IMR-90 (cell line): ENCODE measurements around the gene DGKQ. TPM values are rescaled to one million over a fixed set of nuclear protein-coding genes. Genes with fewer than 3 reads are reported as not detected.
A peak's percentile ranks its signal among the peaks of the same experiment; 100 is the strongest.

Source experiments
- ATAC-seq: fragments of 200-7000 bp; cut with Tn5 transposase; 2 replicates; pipeline ENCODE4 v1.9.1; 2020; ENCODE audit warnings: low read depth, mild to moderate bottlenecking, moderate library complexity
- BruUV-seq: library from RNA; stranded (reverse); fragments of 400-500 nt; replicated peaks from 2 replicates; lab custom pipeline; 2021; lab: Mats Ljungman, UMichigan
- CTCF ChIA-PET: fragments of 300-600 bp; formaldehyde crosslinking; extraction: SDS; loops from one replicate; lab custom pipeline; 2021; ENCODE audit warnings: antibody characterized with exemption; lab: Yijun Ruan, JAX
- POLR2A ChIA-PET: fragments of 300-600 bp; sonication (Branson Sonifier 250); formaldehyde crosslinking; loops from one replicate; lab custom pipeline; 2022; ENCODE audit warnings: antibody characterized with exemption; ENCODE audit not compliant: unreplicated experiment; lab: Charles Lee
- DNase-seq: peaks from one replicate; pipeline ENCODE4 v3.0.0; 2013
- H2AFZ ChIP-seq: replicated peaks from 2 replicates; pipeline ENCODE3; 2013; ENCODE audit warnings: low read length, mild to moderate bottlenecking; ENCODE audit not compliant: poor library complexity
- H2AK5ac ChIP-seq: 2 replicates; pipeline ENCODE4 v1.6.1; 2013; ENCODE audit warnings: low read depth, low read length, inconsistent platforms
- H2AK9ac ChIP-seq: replicated peaks from 2 replicates; pipeline ENCODE3; 2013; ENCODE audit warnings: mild to moderate bottlenecking, low read depth, low read length, moderate library complexity; ENCODE audit not compliant: poor library complexity
- H2BK120ac ChIP-seq: 2 replicates; pipeline ENCODE4 v1.6.1; 2013; ENCODE audit warnings: low read depth, low read length, inconsistent platforms
- H2BK15ac ChIP-seq: 3 replicates; pipeline ENCODE4 v1.6.1; 2013; ENCODE audit warnings: low read depth, low read length, inconsistent platforms
- H2BK20ac ChIP-seq: 2 replicates; pipeline ENCODE4 v1.6.1; 2013; ENCODE audit warnings: low read depth, mild to moderate bottlenecking, inconsistent platforms, low read length, moderate library complexity
- H2BK5ac ChIP-seq: 2 replicates; pipeline ENCODE4 v1.6.1; 2013; ENCODE audit warnings: mild to moderate bottlenecking, low read depth, low read length, inconsistent platforms; ENCODE audit not compliant: poor library complexity, severe bottlenecking
- H3K14ac ChIP-seq: replicated peaks from 2 replicates; pipeline ENCODE4 v1.6.1; 2013; ENCODE audit warnings: low read depth, low read length, inconsistent platforms
- H3K18ac ChIP-seq: 2 replicates; pipeline ENCODE4 v1.6.1; 2013; ENCODE audit warnings: low read depth, low read length, control low read depth
- H3K23ac ChIP-seq: 2 replicates; pipeline ENCODE4 v1.6.1; 2013; ENCODE audit warnings: low read depth, low read length, inconsistent platforms
- H3K27ac ChIP-seq: 2 replicates; pipeline ENCODE4 v1.5.1; 2013; ENCODE audit warnings: mild to moderate bottlenecking, control low read depth, low read length; ENCODE audit not compliant: insufficient read depth
- H3K27me3 ChIP-seq: 2 replicates; pipeline ENCODE4 v1.6.1; 2013; ENCODE audit warnings: low read length; ENCODE audit not compliant: control insufficient read depth, insufficient read depth
- H3K36me3 ChIP-seq: 2 replicates; pipeline ENCODE4 v1.6.1; 2013; ENCODE audit warnings: low read length, mixed read lengths; ENCODE audit not compliant: control insufficient read depth, insufficient read depth
- H3K4ac ChIP-seq: 2 replicates; pipeline ENCODE4 v1.6.1; 2013; ENCODE audit warnings: low read depth, low read length, inconsistent platforms
- H3K4me1 ChIP-seq: 2 replicates; pipeline ENCODE4 v1.6.1; 2013; ENCODE audit warnings: low read length, mixed read lengths; ENCODE audit not compliant: control insufficient read depth, insufficient read depth
- H3K4me2 ChIP-seq: 2 replicates; pipeline ENCODE4 v1.6.1; 2013; ENCODE audit warnings: low read depth, mild to moderate bottlenecking, control low read depth, low read length, moderate library complexity
- H3K4me3 ChIP-seq: 2 replicates; pipeline ENCODE4 v1.5.1; 2013; ENCODE audit warnings: low read depth, mild to moderate bottlenecking, control low read depth, low read length, moderate library complexity; ENCODE audit not compliant: insufficient read depth
- H3K56ac ChIP-seq: 2 replicates; pipeline ENCODE4 v1.6.1; 2013; ENCODE audit warnings: low read length, inconsistent platforms; ENCODE audit not compliant: insufficient read depth; ENCODE audit errors: extremely low read depth
- H3K79me1 ChIP-seq, 2 experiments: 2 replicates each; pipeline ENCODE4 v1.6.1; 2013; ENCODE audit warnings: low read length in 2 of 2, inconsistent platforms in 1 of 2, low read depth in 1 of 2
- H3K9ac ChIP-seq: 2 replicates; pipeline ENCODE4 v1.6.1; 2013; ENCODE audit warnings: low read depth, low read length, control low read depth
- H3K9me1 ChIP-seq: 2 replicates; pipeline ENCODE4 v1.6.1; 2013; ENCODE audit warnings: low read length, inconsistent platforms; ENCODE audit not compliant: insufficient read depth
- H3K9me3 ChIP-seq: 2 replicates; pipeline ENCODE4 v1.6.1; 2013; ENCODE audit warnings: low read length; ENCODE audit not compliant: control insufficient read depth, insufficient read depth
- H4K20me1 ChIP-seq: 2 replicates; pipeline ENCODE4 v1.6.1; 2013; ENCODE audit warnings: low read length, inconsistent platforms; ENCODE audit not compliant: insufficient read depth
- H4K5ac ChIP-seq: 2 replicates; pipeline ENCODE4 v1.6.1; 2013; ENCODE audit warnings: mild to moderate bottlenecking, low read depth, low read length, control low read depth
- H4K8ac ChIP-seq, 2 experiments: 2 replicates each; pipeline ENCODE4 v1.6.1; 2013; ENCODE audit warnings: low read depth in 2 of 2, low read length in 2 of 2, control low read depth in 1 of 2, inconsistent platforms in 1 of 2
- H4K91ac ChIP-seq: 2 replicates; pipeline ENCODE4 v1.6.1; 2013; ENCODE audit warnings: low read depth, low read length, inconsistent platforms; ENCODE audit not compliant: insufficient read depth
- ELK1 ChIP-seq: fragments of 150-350 bp; IDR thresholded peaks from 2 replicates; pipeline ENCODE4 v1.6.1; 2016; ENCODE audit warnings: low read depth, mild to moderate bottlenecking, low read length, moderate library complexity, borderline replicate concordance
- MAFK ChIP-seq: IDR thresholded peaks from 2 replicates; pipeline ENCODE4 v1.6.1; 2012; ENCODE audit warnings: low read depth, low read length, improper control_type of control experiment
- MAZ ChIP-seq: IDR thresholded peaks from 2 replicates; pipeline ENCODE4 v1.6.1; 2012; ENCODE audit warnings: low read depth, mild to moderate bottlenecking, low read length, improper control_type of control experiment, moderate library complexity, borderline replicate concordance
- NFE2L2 ChIP-seq: fragments of 150-350 bp; IDR thresholded peaks from 2 replicates; pipeline ENCODE4 v1.6.1; 2016; ENCODE audit warnings: low read depth, mild to moderate bottlenecking, low read length
- SMC3 ChIP-seq: fragments of 150-350 bp; IDR thresholded peaks from 2 replicates; pipeline ENCODE4 v1.6.1; 2016; ENCODE audit warnings: low read depth, mild to moderate bottlenecking, antibody characterized with exemption, low read length, moderate library complexity
- WGBS, 2 experiments: methylation state at CpG; one replicate each; pipeline versions ENCODE4 v1.1.5 to v1.1.7; 2013; ENCODE audit warnings: missing lambda C conversion rate in 2 of 2; ENCODE audit not compliant: insufficient read length in 1 of 2; ENCODE audit errors: extremely low coverage in 2 of 2; 5-methylcytosine and 5-hydroxymethylcytosine counted together
- dilution Hi-C: fragments of 300-500 bp; cut with HindIII; formaldehyde crosslinking; loops from one replicate; pipeline ENCODE4 v1.14.3; 2018; ENCODE audit warnings: low sequenced_read_pairs; ENCODE audit not compliant: unreplicated experiment
- in situ Hi-C: fragments of 300-500 bp; cut with MboI; formaldehyde crosslinking; loops from 3 replicates; pipeline ENCODE4 v1.14.3; 2019; ENCODE audit warnings: low sequenced_read_pairs, inconsistent platforms, mixed read lengths
- intact Hi-C: fragments of 100-400 bp; cut with micrococcal nuclease; formaldehyde crosslinking; loops from 2 replicates; pipeline ENCODE4 v1.10.0; 2022
- polyA plus RNA-seq, 3 experiments: library from polyadenylated mRNA; depleted of rRNA; stranded (reverse); fragments of >200 nt; gene quantifications; 2 replicates each; pipeline ENCODE4 v1.2.3, GENCODE V29; 2012; ENCODE audit warnings: low replicate concordance in 1 of 3
- total RNA-seq: library from RNA; depleted of rRNA; stranded (reverse); fragments of >200 nt; gene quantifications from 2 replicates; pipeline ENCODE4 v1.2.3, GENCODE V29; 2012
- TF ChIP-seq, protein P1 (sequence below): conservative IDR thresholded peaks from 2 replicates; pipeline ENCODE4 v1.5.1; 2012; ENCODE audit warnings: mild to moderate bottlenecking, low read depth, low read length, improper control_type of control experiment
- TF ChIP-seq, protein P2 (sequence below): fragments of 150-350 bp; IDR thresholded peaks from 2 replicates; pipeline ENCODE4 v1.6.1; 2017; ENCODE audit warnings: mild to moderate bottlenecking, antibody characterized with exemption, low read length, low read depth

Gene DGKQ
- total and polyA plus RNA-seq, 2 of the 4 experiments (the other 2 are of a cell fraction), result 4.3 to 15.6 TPM

DNA sequence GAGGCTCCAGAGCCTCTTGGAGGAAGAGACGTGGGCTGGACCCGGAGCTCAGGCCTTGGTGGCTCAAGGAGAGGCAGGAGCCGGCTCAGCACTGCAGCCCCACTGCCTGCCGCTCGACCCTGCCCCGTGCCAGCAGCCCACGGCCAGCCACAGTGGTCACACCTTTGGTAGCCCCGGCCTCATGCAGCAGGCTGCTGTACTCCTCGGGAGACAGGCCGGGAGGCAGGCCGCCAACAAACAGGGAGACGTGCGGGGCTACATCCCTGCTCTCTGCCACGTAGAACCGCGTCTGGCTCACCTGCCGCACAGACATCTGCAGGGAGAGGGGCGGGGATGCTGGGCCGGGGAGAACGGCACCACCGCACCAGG is 7.6 kb downstream of the DGKQ start:
- Histone ChIP-seq H3K18ac (no peak overlapping the region), H3K4me3 (no peak overlapping the region), H2BK5ac (no peak overlapping the region), H3K27me3 (no peaks in the 10 kb centered on the region), H4K91ac (no peak overlapping the region), H2BK15ac (no peak overlapping the region), H3K4me2 (no peak overlapping the region), H4K20me1 (peaks cover 9% of the 10 kb centered on the region), H2AK5ac (no peak overlapping the region), H3K79me1 (peaks cover 4 to 6% of the 10 kb centered on the region in 2 experiments; a peak in 2 of 4 replicates), H3K36me3 (peaks cover 52% of the 10 kb centered on the region), H4K8ac (no peak overlapping the region), H4K5ac (no peak overlapping the region), H3K14ac (no peak overlapping the region), H3K9ac (no peak overlapping the region), H2BK120ac (no peak overlapping the region), H2BK20ac (no peak overlapping the region), H3K4ac (no peak overlapping the region), H3K9me3 (no peaks in the 10 kb centered on the region), H2AK9ac (peak overlapping the region; percentile 28), H3K23ac (no peak overlapping the region), H3K27ac (no peak overlapping the region), H2AFZ (no peak overlapping the region), H3K4me1 (no peaks in the 10 kb centered on the region), H3K56ac (no peak overlapping the region), H3K9me1 (no peaks in the 10 kb centered on the region; the same call in 1 of the 2 replicates)
- ChIA-PET CTCF (no interaction called here), POLR2A (no interaction called here)
- 93% methylated on average over 10 of the region's 21 CpGs; no CpG with 5 or more reads in 1 of the 2 experiments for WGBS, 2 experiments
- BruUV-seq, result no TSS peak
- TF ChIP-seq MAZ (no peak), NFE2L2 (no peak), SMC3 (no peak), ELK1 (no peak), MAFK (no peak)
- TF ChIP-seq, protein P1, sequence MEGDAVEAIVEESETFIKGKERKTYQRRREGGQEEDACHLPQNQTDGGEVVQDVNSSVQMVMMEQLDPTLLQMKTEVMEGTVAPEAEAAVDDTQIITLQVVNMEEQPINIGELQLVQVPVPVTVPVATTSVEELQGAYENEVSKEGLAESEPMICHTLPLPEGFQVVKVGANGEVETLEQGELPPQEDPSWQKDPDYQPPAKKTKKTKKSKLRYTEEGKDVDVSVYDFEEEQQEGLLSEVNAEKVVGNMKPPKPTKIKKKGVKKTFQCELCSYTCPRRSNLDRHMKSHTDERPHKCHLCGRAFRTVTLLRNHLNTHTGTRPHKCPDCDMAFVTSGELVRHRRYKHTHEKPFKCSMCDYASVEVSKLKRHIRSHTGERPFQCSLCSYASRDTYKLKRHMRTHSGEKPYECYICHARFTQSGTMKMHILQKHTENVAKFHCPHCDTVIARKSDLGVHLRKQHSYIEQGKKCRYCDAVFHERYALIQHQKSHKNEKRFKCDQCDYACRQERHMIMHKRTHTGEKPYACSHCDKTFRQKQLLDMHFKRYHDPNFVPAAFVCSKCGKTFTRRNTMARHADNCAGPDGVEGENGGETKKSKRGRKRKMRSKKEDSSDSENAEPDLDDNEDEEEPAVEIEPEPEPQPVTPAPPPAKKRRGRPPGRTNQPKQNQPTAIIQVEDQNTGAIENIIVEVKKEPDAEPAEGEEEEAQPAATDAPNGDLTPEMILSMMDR, result no peak
- TF ChIP-seq, protein P2, sequence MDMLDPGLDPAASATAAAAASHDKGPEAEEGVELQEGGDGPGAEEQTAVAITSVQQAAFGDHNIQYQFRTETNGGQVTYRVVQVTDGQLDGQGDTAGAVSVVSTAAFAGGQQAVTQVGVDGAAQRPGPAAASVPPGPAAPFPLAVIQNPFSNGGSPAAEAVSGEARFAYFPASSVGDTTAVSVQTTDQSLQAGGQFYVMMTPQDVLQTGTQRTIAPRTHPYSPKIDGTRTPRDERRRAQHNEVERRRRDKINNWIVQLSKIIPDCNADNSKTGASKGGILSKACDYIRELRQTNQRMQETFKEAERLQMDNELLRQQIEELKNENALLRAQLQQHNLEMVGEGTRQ, result no peak
- dilution Hi-C loops, result no loop called here
- intact Hi-C loops, result no loop called here
- in situ Hi-C loops, result no loop called here
- no peak for ATAC-seq
- DNase-seq, result no peak
